OCI-LY7 (cell line): ENCODE data around the gene SLC7A7.

Experiments
- CTCF ChIP-seq: fragments of 200-600 bp; sonication (generic); conservative IDR thresholded peaks from 2 replicates; pipeline ENCODE4 v1.5.1; 2014; ENCODE audit warnings: mild to moderate bottlenecking, antibody characterized with exemption, low read length, moderate library complexity, mixed read lengths
- EZH2phosphoT487 ChIP-seq: fragments of 200-600 bp; sonication (generic); IDR thresholded peaks from 2 replicates; pipeline ENCODE4 v1.6.1; 2018; ENCODE audit warnings: low read depth, borderline replicate concordance, mild to moderate bottlenecking, mixed run types, antibody characterized with exemption, low read length, moderate library complexity, mixed read lengths

- TF ChIP-seq CTCF: no peak
- TF ChIP-seq EZH2phosphoT487: no peak
These were observed 7.7 kb downstream of the SLC7A7 start for GRCh38 chr14:22807432-22808087.
